ENCODE data around the gene GNG11.
"Not testable (repeated sequence)": the region's sequence is repeated elsewhere in the genome, so short reads cannot be mapped to it uniquely, and the experiment has no call there.

Gene GNG11

GRCh38 chr7:93921607-93922566 lies at the start of gene GNG11:
GNG11 (plus strand) TSS chr7:93921735; CDS start chr7:93922138, 403 bp downstream.
- DNase-seq, result peak; percentile 32

GRCh38 chr7:93873998-93874574 lies 47.4 kb upstream of the GNG11 start:
- no peak for DNase-seq

- DNase-seq, result no peak
These were observed 43.8 kb upstream of the GNG11 start for GRCh38 chr7:93877742-93878141.

- no peak for DNase-seq
These were observed 42.2 kb upstream of the GNG11 start for GRCh38 chr7:93879356-93879755.

- no peak for DNase-seq
These were observed 39.1 kb upstream of the GNG11 start for GRCh38 chr7:93882468-93882867.

GRCh38 chr7:93883078-93883916 lies 38.2 kb upstream of the GNG11 start:
- no peak for DNase-seq

GRCh38 chr7:93883917-93884345 lies 37.6 kb upstream of the GNG11 start:
- no peak for DNase-seq

- no peak for DNase-seq
These were observed 37.0 kb upstream of the GNG11 start for GRCh38 chr7:93884541-93884940.

GRCh38 chr7:93889261-93889660 lies 32.3 kb upstream of the GNG11 start:
- DNase-seq, result no peak

- DNase-seq, result no peak
These were observed 31.5 kb upstream of the GNG11 start for GRCh38 chr7:93890041-93890463.

- DNase-seq, result no peak
These were observed 31.0 kb upstream of the GNG11 start, which contains the start of gene TFPI2 for GRCh38 chr7:93890464-93891068. TFPI2 (minus strand) TSS chr7:93890753; CDS start chr7:93890678, 75 bp downstream.

- DNase-seq, result no peak
These were observed 27.1 kb upstream of the GNG11 start for GRCh38 chr7:93894426-93894825.

- DNase-seq, result no peak
These were observed 26.4 kb upstream of the GNG11 start for GRCh38 chr7:93894966-93895640.

GRCh38 chr7:93895859-93896600 lies 25.5 kb upstream of the GNG11 start:
- no peak for DNase-seq

- no peak for DNase-seq
These were observed 23.9 kb upstream of the GNG11 start for GRCh38 chr7:93897680-93898079.

- no peak for DNase-seq
These were observed 18.6 kb upstream of the GNG11 start for GRCh38 chr7:93902777-93903423.

GRCh38 chr7:93906267-93906666 lies 15.3 kb upstream of the GNG11 start, which contains the start of gene GNGT1:
GNGT1 (plus strand) TSS chr7:93906567; CDS start chr7:93906747, 180 bp downstream.
- no peak for DNase-seq

GRCh38 chr7:93910076-93910994 lies 11.2 kb upstream of the GNG11 start:
- no peak for DNase-seq

GRCh38 chr7:93911242-93911641 lies 10.3 kb upstream of the GNG11 start:
- not testable (repeated sequence) for DNase-seq

Data from NCI-H774 (cell line).